ENCODE measurements around the gene ABTB2.

Gene ABTB2

GRCh38 chr11:34340653-34341052 lies 17.2 kb downstream of the ABTB2 start:
- DNase-seq, result no peak

- DNase-seq, result no peak
These were observed 18.4 kb downstream of the ABTB2 start for GRCh38 chr11:34339149-34340064.

DNA sequence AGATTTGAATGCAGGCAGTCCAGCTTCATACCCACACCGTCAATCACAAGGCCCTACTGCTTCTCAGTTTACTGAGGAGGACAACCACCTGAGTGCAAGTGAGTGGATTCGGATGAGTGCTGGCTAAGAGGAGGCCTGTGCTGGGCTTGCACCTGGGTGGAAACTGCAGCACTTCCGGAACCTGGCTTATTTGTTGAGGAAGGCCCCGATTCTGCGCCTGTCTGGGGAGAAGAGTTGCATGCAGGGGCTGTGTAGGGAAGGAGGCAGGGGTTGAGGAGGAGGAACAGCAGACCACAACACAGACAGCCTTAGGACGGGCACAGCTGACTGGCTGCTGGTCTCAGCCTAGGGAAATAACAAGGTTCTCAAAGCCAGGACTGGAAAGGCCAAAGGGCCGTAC lies 20.8 kb downstream of the ABTB2 start:
- peak; percentile 33 for DNase-seq

- DNase-seq, result no peak
These were observed 22.0 kb downstream of the ABTB2 start for GRCh38 chr11:34335801-34336200.

DNA sequence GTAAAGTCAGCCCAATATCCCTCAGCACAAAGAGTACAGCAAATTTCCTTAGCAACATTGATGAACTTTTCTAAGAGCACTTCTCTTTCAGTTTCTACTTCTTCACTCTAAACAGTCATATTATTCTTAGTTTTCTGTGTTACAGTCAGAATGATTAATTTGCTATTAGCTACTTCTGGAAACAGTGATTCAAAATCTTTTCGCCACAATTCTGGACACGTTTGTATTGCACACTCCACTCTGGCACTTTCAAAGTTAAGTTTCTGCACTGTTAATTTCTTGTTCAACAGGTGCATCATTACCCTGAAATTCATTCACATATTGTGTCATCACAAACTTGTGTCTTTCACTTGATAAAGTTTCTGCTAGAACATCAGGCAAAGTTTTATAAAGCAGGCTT lies 22.5 kb downstream of the ABTB2 start:
- no peak for DNase-seq

GRCh38 chr11:34333787-34334186 lies 24.0 kb downstream of the ABTB2 start:
- DNase-seq, result no peak

- DNase-seq, result no peak
These were observed 25.3 kb downstream of the ABTB2 start for GRCh38 chr11:34332524-34332923.

DNA sequence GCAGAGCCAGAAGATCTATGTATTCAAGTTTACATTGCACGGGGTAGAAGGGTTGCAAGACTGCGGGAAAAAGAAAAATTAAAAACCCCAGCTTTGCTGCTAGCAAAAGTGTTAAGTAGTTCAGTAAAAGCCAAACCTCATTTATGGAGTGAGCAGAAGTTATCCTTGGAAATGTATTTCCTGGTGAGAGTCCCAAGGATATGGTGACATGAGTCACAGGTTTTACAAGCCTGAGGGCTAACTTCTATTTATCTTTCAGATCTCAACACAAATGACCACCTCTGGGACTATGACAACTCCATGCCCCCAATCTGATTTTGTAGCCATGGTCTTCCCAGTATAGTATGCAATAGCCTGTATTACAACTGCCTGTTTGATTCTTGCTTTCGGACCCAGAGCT lies 26.1 kb downstream of the ABTB2 start:
- DNase-seq, result no peak

DNA sequence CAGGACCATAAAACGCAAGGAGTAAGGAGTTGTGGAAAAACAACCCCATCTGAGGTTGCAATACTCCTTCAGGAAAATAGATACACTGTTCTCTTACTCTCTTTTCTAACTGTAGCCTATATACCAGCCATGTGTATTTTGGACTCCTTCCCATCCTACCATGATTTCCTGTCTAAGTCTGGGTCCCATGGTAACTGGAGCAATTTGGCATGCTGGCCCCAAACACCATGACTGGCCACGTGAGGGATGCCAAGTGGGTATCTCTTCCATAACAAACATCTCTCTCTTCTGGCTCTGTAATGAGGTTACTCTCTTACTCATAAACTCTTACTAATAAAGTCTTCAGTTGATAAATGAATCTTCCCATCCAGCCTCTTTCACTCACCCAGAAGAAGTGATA lies 26.5 kb downstream of the ABTB2 start:
- DNase-seq, result peak; percentile 98

DNA sequence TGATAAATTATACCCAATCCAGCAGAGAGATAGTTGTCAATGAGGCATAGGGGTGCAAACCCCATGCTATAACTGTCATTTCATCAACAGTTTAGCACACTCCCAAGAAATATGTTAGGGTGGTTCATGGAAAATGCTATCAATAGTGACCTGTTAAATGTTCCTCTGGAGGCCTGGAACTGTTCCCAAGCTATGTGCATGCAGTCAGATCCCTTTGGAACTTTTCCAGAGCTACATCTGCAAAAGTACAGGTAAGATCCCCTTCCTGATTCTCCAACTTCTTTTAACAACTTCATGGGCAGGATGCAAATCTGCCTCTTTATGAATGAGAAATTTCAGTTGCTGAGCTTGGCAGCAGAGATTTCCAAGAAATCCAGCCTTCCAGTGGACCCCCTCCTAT lies 27.2 kb downstream of the ABTB2 start:
- peak; percentile 37 for DNase-seq

DNA sequence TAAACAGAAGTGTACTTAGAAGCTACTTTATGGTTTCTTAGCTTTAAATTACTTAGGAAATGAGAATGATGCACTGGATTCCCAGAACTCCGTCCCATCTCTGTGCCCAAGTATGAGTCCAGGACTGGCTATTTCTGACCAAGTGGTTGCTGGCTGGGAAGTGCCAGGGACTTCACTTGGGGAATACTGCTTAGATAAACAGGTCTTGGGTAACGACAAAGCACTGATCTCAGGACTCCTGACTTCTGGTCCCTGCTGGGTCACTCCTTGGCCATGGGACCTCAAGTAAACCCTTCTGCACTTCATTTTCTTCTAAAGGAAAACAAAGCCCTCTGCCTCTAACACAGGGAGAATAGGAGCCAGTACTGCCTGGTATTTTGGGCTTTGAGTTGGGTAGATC lies 27.9 kb downstream of the ABTB2 start:
- DNase-seq, result no peak

DNA sequence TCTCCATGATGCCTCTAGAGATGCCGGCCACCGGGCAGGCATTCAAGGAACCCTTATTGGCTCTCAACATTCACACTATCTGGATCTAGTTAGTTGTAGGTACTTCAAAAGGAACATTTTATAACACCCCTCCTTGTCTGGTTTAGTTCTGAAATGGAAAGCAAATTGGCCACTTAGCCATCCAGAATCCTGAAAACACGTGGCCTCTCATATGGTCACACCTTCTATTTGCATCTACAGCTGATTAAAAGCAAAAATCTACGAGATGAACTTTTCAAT lies 29.2 kb downstream of the ABTB2 start:
- DNase-seq, result no peak

DNA sequence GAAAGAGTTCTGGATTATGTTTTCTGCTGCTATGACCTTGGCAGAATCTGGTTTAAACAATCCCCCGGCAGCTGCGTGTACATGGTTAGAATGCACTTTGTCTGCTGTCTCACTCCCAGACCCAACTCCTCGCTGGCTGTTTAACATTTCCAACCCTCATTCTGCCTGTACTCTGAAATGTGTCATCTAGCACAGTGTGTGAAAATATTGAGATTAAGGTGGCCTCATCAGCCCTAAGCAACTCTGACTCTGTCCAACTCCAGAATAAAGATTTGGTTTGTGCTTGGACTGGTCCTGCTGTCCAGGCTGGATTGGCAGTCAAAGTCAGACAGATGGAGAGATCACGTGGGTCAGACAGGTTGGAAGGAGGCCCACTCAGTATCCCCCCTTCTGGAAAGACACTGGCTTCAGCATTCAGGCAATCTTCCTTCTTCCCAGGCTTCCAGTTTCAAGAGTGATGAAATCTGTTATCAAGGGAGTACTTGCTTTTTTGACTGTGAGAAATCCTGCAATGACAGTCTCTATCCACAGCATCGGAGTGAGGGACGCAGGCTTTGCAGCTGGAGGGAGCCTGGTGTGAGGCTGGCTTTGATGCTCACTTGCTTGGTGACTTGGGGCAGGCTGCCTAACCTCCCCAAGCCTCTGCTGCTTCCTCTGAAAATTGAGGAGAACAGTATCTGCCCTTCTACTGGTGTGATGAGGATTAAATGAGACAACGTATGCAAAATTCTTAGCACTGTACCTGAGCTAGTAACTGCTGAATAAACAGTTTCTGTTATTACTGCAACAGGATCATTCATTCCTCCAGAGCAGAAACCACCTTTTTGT lies 29.8 kb downstream of the ABTB2 start:
- DNase-seq, result no peak

DNA sequence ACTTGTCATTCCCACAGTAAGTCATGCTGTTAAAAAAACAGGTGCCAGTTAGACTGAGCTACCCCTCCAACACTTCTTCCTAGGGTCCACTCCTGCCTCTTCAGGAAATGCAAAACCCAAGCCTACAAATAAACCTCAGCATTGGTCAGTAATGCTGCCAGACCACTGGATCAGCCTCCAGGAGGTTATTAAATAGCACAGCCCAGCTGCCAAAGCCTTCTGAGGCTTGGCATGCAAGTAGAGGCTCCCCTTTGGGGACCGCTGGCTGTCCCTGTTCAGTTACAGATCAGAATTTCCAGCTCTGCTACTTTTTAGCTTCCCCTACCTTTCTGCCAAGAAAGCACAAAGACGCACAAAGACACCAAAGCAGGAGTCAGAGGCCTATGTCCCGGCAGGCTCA lies 33.3 kb downstream of the ABTB2 start:
- no peak for DNase-seq

- DNase-seq, result no peak
These were observed 34.2 kb downstream of the ABTB2 start for GRCh38 chr11:34323601-34324000.

DNA sequence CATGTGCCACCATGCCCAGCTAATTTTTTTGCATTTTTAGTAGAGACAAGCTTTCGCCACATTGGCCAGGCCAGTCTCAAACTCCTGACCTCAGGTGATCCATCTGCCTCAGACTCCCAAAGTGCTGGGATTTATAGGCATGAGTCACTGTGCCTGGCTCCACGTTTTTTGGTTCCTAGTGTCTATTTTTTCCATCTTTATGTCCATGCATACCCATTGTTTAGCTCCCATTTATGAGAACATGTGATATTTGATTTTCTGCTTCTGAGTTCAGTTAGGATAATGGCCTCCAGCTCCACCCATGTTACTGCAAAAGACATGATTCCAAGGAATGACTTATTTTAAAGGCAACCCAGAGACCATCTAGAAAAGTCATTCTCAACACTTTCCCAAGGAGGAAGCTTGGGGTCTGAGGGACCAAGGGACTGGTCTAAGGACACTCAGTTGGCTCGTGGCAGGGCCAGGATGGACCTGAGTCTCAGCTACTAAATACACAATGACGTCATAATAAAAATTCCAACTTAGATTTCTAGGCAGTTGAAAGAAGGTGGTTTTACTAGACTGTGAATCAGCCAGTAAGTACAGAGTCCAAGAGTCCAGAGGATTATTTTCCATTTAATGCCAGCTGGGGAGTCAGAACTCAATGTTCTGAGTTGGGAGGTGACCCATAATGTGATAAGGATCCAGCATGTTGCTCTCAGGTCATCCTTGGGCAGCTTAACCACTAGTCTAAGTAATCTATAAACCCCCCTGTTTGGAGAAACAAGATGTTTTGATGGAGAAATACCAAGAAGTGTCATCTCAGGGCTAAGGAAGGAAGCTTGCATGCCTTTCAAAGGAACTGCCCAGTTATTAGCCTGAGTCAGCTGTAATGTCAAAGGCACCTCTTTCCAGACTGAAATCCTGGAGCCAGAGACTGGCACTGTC lies 39.4 kb downstream of the ABTB2 start:
- DNase-seq, result no peak

DNA sequence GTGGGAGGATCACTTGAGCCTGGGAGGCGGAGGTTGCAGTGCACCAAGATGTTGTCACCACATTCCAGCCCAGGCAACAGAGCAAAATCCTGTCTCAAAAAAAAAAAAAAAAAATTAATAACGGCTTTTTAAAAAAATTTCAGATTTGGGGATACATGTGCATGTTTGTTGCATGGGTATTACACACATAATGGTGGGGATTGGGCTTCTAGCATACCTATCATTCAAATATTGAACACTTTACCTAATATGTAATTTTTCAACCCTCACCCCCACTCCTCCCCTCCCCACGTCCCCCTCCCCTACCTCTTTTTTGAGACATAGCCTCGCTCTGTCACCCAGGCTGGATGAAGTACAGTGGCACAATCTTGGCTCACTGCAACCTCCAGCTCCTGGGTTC lies 40.1 kb downstream of the ABTB2 start:
- DNase-seq, result no peak

DNA sequence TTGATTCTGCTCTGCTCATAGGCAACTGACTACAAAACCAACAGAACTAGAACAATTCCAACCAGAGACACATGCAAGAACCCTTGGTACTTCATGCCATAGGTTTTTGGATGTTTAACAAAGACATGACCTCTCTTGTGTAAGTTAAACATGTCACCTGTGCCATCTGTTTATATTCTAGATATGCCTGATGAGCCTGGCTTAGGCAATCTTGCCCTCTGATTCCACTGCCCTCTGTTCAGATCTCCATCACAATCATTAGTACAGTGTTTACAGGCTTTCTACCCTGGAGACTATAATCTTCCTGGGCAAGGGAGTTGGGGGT lies 40.8 kb downstream of the ABTB2 start:
- no peak for DNase-seq

- DNase-seq, result no peak
These were observed 41.3 kb downstream of the ABTB2 start for GRCh38 chr11:34316347-34317035.

- no peak for DNase-seq
These were observed 42.4 kb downstream of the ABTB2 start for GRCh38 chr11:34315394-34315793.

DNA sequence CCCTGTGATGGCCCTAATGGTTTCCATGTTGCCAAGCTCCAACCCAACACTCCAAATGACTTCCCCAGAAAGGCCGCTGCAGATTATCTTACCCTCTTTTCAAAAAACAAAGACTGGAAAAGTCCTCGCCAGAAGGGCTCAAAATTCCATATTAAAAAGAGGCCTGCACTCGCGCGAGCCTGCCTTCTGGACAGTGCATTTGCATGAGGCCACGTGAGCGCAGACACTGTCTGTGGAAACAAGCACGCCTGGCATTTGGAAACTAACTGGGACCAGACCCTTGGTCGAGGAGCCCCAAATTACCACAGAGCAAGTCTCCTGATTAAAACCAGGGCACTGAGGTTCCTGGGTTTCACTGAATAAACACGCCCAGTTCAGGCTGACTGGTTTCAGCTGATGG lies 42.9 kb downstream of the ABTB2 start:
- no peak for DNase-seq

GRCh38 chr11:34314176-34314575 lies 43.6 kb downstream of the ABTB2 start:
- DNase-seq, result no peak

DNA sequence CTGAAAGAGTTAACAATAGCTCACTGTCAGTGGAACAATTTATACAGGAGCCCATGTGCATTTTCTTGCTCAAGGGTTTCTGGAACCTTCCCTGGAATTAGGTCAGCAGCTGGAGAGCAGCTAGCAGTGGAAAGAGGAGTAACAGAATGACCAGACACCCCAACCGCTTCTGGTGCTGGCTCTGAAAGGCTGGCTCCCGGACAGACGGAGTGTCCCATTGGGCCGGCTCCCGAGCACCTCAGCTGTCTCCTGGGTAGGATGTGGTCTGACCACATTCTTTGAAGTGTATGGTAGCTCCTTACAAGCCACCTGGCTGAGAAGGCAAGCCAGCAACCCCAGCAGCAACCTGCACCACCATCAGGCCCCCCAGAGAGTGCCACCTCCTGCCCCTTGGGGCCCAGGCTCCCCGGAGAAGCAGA lies 44.7 kb downstream of the ABTB2 start:
- DNase-seq, result no peak

Measured in NCI-H2029 treated with DMSO at 0.1 percent for 48 hours (cell line).